Stomach (tissue), 9 donors: ENCODE measurements around the gene AUTS2. TPM values are rescaled to one million over a fixed set of nuclear protein-coding genes. Genes with fewer than 3 reads are reported as not detected.
A peak's percentile ranks its signal among the peaks of the same experiment; 100 is the strongest.

Experiments used
- DNase-seq, 2 donors: peaks; one replicate each; pipeline versions ENCODE4 v3.0.0 to v3.0.0-alpha.2; 2013 to 2019
- H3K27ac ChIP-seq, 5 donors: fragments of 200-600 bp in 4 of 5; sonication (generic) in 4 of 5; one replicate each; pipeline ENCODE4 v1.5.1; 2013 to 2019; ENCODE audit warnings: mild to moderate bottlenecking in 1 of 5, moderate library complexity in 1 of 5
- H3K27me3 ChIP-seq, 3 donors: fragments of 200-600 bp; sonication (generic); one replicate each; pipeline ENCODE4 v1.5.1; 2017 to 2019; ENCODE audit warnings: mixed run types in 1 of 3
- H3K36me3 ChIP-seq, 4 donors: fragments of 200-600 bp; sonication (generic); 1 replicate in 3 of 4; 2 replicates in 1 of 4; pipeline ENCODE4 v1.5.1; 2016 to 2019
- H3K4me1 ChIP-seq, 4 donors: fragments of 200-600 bp; sonication (generic); one replicate each; pipeline ENCODE4 v1.5.1; 2016 to 2019
- H3K4me3 ChIP-seq, 4 donors: fragments of 200-600 bp; sonication (generic) in 3 of 4; one replicate each; pipeline ENCODE4 v1.5.1; 2016 to 2019; ENCODE audit warnings: mild to moderate bottlenecking in 1 of 4
- H3K9me3 ChIP-seq, 4 donors: fragments of 200-600 bp; sonication (generic); one replicate each; pipeline ENCODE4 v1.5.1; 2016 to 2019
- EP300 ChIP-seq: sonication (generic); formaldehyde crosslinking; IDR thresholded peaks from one replicate; pipeline ENCODE4 v1.6.1; 2017; ENCODE audit warnings: antibody characterized with exemption
- POLR2A ChIP-seq, 4 donors: fragments of 450-650 bp; IDR thresholded peaks; one replicate each; pipeline ENCODE4 v1.6.1; 2016; ENCODE audit warnings: antibody characterized with exemption in 4 of 4, control low read depth in 2 of 4, mild to moderate bottlenecking in 1 of 4, moderate library complexity in 1 of 4
- POLR2AphosphoS5 ChIP-seq, 3 donors: sonication (generic); formaldehyde crosslinking; IDR thresholded peaks; one replicate each; pipeline ENCODE4 v1.6.1; 2016; ENCODE audit warnings: antibody characterized with exemption in 3 of 3
- WGBS, 5 donors: extraction: QIAGEN DNeasy Blood & Tissue Kit in 3 of 5; methylation state at CpG; one replicate each; pipeline versions ENCODE4 v1.1.5 to v1.1.7; 2013 to 2018; 5-methylcytosine and 5-hydroxymethylcytosine counted together
- intact Hi-C: fragments of 100-400 bp; cut with DNase I; formaldehyde crosslinking; loops from one replicate; pipeline ENCODE4 v1.15.1; 2023; ENCODE audit warnings: low total_unique reads
- polyA plus RNA-seq, 3 donors: library from polyadenylated mRNA; stranded (reverse); fragments of 200-250 nt; gene quantifications; one replicate each; pipeline ENCODE4 v1.2.3, GENCODE V29; 2013
- total RNA-seq, 5 donors: library from RNA; depleted of rRNA; stranded (reverse); fragments of >200 nt; gene quantifications; one replicate each; pipeline versions ENCODE4 v1.1.0 to v1.2.3, GENCODE V29; 2014 to 2016
- TF ChIP-seq, protein P1 (sequence below), 7 experiments: fragments of 450-650 bp in 4 of 7; fragments of 200-600 bp in 3 of 7; sonication (generic) in 3 of 7; IDR thresholded peaks; one replicate each; pipeline ENCODE4 v1.5.1; 2016 to 2019; ENCODE audit warnings: antibody characterized with exemption in 7 of 7, control low read depth in 2 of 7, mild to moderate bottlenecking in 1 of 7
- donor health status: healthy with polysubstance abuse.
- donor health status: Bipolar disorder and iron deficiency.
- donor health status: healthy.

AUTS2 gene
- total and polyA plus RNA-seq, 8 donors: 3.8 to 90.3 (median 38.1) TPM

DNA sequence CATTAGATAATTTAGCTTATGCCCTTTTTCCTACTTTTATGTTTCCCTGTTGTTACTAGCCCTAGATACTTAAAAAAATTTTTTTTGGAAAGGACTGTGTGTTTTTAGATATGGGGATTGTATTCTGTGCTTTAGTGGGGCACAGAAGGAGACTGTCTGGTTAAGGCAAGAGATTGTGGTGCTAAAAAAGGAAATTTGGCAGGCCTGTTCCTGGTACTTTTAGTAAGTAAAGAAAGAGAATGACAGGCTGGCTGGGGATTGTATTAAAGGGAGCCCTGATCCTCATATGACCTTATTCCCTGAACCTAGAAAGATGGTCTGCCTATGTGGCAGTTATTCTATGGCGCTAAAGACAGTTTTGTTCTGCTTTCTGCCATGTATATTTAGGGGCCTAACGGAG lies 74.8 kb downstream of the AUTS2 start:
- H3K27me3 ChIP-seq: no peaks in the 10 kb centered on the region
- no peaks in the 10 kb centered on the region for H3K36me3 ChIP-seq
- H3K27ac ChIP-seq: no peak overlapping the region
- 77 to 98% (median 93%) methylated on average over 2 of the region's 2 CpGs for WGBS, 5 donors
- no peaks in the 10 kb centered on the region for H3K9me3 ChIP-seq
- intact Hi-C loops: no loop called here
- TF ChIP-seq EP300 (no peak), POLR2A (IDR thresholded peaks at IDR 0.05) (no peak), POLR2AphosphoS5 (IDR thresholded peaks at IDR 0.05) (no peak)
- TF ChIP-seq, protein P1, sequence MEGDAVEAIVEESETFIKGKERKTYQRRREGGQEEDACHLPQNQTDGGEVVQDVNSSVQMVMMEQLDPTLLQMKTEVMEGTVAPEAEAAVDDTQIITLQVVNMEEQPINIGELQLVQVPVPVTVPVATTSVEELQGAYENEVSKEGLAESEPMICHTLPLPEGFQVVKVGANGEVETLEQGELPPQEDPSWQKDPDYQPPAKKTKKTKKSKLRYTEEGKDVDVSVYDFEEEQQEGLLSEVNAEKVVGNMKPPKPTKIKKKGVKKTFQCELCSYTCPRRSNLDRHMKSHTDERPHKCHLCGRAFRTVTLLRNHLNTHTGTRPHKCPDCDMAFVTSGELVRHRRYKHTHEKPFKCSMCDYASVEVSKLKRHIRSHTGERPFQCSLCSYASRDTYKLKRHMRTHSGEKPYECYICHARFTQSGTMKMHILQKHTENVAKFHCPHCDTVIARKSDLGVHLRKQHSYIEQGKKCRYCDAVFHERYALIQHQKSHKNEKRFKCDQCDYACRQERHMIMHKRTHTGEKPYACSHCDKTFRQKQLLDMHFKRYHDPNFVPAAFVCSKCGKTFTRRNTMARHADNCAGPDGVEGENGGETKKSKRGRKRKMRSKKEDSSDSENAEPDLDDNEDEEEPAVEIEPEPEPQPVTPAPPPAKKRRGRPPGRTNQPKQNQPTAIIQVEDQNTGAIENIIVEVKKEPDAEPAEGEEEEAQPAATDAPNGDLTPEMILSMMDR (IDR thresholded peaks at IDR 0.05): no peak
- no peak for DNase-seq
- H3K4me1 ChIP-seq: peaks cover 2 to 24% (median 13%) of the 10 kb centered on the region in 4 donors
- H3K4me3 ChIP-seq: no peak overlapping the region

DNA sequence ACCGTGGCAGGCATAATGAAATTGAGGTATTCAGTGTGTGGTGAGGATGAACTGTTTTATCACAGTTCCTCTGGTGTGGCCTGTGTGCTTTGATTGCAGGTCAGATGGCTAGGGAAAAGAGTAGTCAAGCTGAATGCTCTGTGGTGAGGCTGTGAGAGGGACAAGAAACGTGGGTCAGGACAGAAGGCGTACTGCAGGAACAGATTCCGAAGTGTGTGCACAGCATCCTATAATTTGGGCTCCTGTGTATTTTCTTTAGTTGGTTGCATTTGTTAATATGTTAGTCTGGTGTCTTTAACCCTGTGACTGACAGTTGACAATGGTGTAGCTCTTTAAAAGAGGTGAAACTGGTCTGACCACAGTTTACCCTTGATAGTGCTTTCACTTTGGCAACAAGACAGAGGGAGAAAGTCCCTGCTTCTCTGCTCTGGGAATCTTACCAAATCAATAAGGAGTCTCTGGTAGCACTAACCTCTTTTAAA lies 76.5 kb downstream of the AUTS2 start:
- DNase-seq: peak in 1 of 2 donors; percentile 53
- H3K9me3 ChIP-seq: no peaks in the 10 kb centered on the region
- 60 to 70% (median 65%) methylated on average over 4 of the region's 4 CpGs for WGBS, 5 donors
- no peak overlapping the region for H3K4me3 ChIP-seq
- TF ChIP-seq, protein P1 (IDR thresholded peaks at IDR 0.05): no peak
- TF ChIP-seq POLR2AphosphoS5 (IDR thresholded peaks at IDR 0.05): no peak
- TF ChIP-seq POLR2A (IDR thresholded peaks at IDR 0.05): no peak
- no peak for TF ChIP-seq EP300
- no peaks in the 10 kb centered on the region for H3K36me3 ChIP-seq
- no peaks in the 10 kb centered on the region for H3K27me3 ChIP-seq
- intact Hi-C loops: no loop called here
- H3K27ac ChIP-seq: no peak overlapping the region
- H3K4me1 ChIP-seq: peaks cover 5 to 27% (median 17%) of the 10 kb centered on the region in 4 donors

DNA sequence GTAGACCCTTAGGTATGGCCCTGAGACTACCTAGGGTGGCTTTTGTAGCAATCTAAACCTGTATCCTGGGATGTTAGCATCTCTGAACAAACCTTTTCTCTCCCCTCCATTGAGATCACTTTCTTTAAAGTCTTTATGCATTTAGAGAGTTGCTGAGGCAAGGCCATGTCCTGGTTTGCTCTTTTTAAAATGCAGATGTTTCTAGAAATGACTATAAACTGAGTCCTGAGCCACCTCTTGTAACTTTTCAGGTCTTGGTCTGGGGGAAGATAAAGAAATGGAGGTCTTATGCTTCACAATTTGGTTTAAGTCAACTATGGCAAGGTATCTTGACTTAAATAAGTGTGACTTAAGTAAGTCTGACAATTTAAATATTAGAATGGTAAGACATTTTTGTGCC lies 78.0 kb downstream of the AUTS2 start:
- Histone ChIP-seq H3K36me3 (no peaks in the 10 kb centered on the region), H3K9me3 (no peaks in the 10 kb centered on the region), H3K27ac (no peak overlapping the region), H3K27me3 (no peaks in the 10 kb centered on the region), H3K4me1 (peaks cover 0 to 17% (median 11%) of the 10 kb centered on the region in 4 donors), H3K4me3 (no peak overlapping the region)
- no peak for DNase-seq
- intact Hi-C loops: no loop called here
- no peak for TF ChIP-seq EP300
- no peak for TF ChIP-seq POLR2AphosphoS5 (IDR thresholded peaks at IDR 0.05)
- TF ChIP-seq, protein P1 (IDR thresholded peaks at IDR 0.05): no peak
- TF ChIP-seq POLR2A (IDR thresholded peaks at IDR 0.05): no peak

DNA sequence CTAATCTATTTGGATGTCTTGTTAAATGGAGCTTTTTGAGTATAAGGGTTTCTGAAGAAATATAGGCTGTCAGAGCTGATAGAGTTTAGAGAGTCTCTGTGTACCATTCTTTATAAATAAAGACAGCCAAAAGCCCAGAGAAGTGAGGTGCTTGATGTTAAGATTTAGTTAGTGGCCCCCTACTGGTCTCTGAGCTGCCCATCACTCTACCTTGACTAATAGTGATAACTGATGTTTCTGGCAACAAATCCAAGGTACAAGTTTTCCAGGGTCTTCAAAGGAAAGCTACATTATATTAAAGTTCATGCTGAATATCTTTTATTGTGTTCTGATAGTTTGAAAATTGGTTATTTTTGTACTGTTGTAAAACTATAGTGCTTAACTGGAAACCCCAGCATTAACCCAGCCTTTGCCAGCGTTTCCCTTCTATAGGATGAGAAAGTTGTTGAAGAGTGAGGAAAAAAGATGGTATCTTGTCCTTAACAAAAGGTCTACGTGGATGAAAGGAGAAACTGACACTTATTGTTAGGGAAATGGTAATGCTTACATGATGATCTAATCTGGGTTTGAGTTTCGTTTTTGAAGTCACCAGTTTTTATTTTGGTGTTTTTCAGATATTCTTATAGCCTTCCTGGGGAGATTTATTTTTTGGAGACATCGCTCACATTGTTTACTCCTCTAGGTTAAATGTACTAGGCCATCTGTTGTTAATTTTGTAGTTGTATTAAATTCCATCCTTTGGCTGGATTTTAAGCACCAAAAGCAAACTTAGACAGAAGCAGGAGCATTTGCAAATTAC lies 79.0 kb downstream of the AUTS2 start:
- 47 to 77% (median 69%) methylated on average over 4 of the region's 4 CpGs for WGBS, 5 donors
- DNase-seq: no peak
- intact Hi-C loops: no loop called here
- H3K27ac ChIP-seq: peak overlapping the region in 2 of 5 donors; percentile 12 to 51
- H3K27me3 ChIP-seq: no peaks in the 10 kb centered on the region
- peaks cover 0 to 17% (median 12%) of the 10 kb centered on the region in 4 donors for H3K4me1 ChIP-seq
- no peaks in the 10 kb centered on the region for H3K9me3 ChIP-seq
- H3K4me3 ChIP-seq: no peak overlapping the region
- TF ChIP-seq, protein P1 (IDR thresholded peaks at IDR 0.05): no peak
- TF ChIP-seq POLR2AphosphoS5 (IDR thresholded peaks at IDR 0.05): no peak
- H3K36me3 ChIP-seq: no peaks in the 10 kb centered on the region
